AG04449 (cell line): Measurements from ENCODE around the gene HSDL1.

Experiments used
- CTCF ChIA-PET: fragments of 350-600 bp; formaldehyde crosslinking; extraction: SDS; loops from one replicate; lab custom pipeline; 2021; ENCODE audit warnings: antibody characterized with exemption; lab: Yijun Ruan, JAX
- POLR2A ChIA-PET: fragments of 400-600, 350-600 bp; formaldehyde crosslinking; extraction: SDS; loops from one replicate; lab custom pipeline; 2020; ENCODE audit warnings: antibody characterized with exemption, inconsistent platforms; lab: Yijun Ruan, JAX
- DNase-seq: peaks from one replicate; pipeline ENCODE4 v3.0.0-alpha.2; 2010; ENCODE audit warnings: low read depth, low spot score
- H3K4me3 ChIP-seq: 2 replicates; pipeline ENCODE4 v1.5.1; 2011; ENCODE audit warnings: low read depth, mild to moderate bottlenecking, control low read depth, low read length
- TF ChIP-seq, protein P1 (sequence below): IDR thresholded peaks from one replicate; pipeline ENCODE4 v1.5.1; 2011; ENCODE audit warnings: mild to moderate bottlenecking, moderate library complexity, low read length, control low read depth, inconsistent platforms; ENCODE audit not compliant: insufficient read depth; ENCODE audit errors: missing control alignments

The HSDL1 gene

DNA sequence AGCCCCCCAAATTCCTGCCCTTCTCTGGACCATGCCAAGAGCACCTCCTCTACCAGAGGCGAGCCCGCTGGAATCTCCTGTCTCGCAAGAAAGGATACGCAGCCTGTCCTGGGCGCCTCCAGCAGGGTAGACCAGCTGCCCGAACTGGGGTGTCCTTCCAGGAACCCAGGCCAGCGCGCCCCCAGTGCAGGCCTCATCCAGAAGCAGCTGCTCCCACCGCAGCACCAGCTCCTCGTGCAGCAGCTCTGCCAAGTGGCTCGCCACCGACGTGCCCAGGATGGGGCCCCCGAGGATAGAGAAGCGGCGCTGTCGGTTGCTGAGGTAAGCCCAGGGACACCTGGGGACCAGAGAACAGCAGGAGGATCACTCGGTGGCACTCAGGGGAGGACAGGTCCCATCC, 37.1 kb upstream of the HSDL1 start:
- ChIA-PET POLR2A (no interaction called here), CTCF (interaction anchor here (0.8 to 1.2 kb wide), 3 partner anchors 95 to 226 kb away, joined by 3 to 4 read pairs (median 4); no protein-coding TSS in a partner anchor)
- TF ChIP-seq, protein P1, sequence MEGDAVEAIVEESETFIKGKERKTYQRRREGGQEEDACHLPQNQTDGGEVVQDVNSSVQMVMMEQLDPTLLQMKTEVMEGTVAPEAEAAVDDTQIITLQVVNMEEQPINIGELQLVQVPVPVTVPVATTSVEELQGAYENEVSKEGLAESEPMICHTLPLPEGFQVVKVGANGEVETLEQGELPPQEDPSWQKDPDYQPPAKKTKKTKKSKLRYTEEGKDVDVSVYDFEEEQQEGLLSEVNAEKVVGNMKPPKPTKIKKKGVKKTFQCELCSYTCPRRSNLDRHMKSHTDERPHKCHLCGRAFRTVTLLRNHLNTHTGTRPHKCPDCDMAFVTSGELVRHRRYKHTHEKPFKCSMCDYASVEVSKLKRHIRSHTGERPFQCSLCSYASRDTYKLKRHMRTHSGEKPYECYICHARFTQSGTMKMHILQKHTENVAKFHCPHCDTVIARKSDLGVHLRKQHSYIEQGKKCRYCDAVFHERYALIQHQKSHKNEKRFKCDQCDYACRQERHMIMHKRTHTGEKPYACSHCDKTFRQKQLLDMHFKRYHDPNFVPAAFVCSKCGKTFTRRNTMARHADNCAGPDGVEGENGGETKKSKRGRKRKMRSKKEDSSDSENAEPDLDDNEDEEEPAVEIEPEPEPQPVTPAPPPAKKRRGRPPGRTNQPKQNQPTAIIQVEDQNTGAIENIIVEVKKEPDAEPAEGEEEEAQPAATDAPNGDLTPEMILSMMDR: no peak
- no peak for DNase-seq
- H3K4me3 ChIP-seq: no peak overlapping the region

GRCh38 chr16:84181144-84181915, 36.4 kb upstream of the HSDL1 start:
- no peak for DNase-seq
- CTCF ChIA-PET: interaction anchor here (0.8 to 1.2 kb wide), 3 partner anchors 96 to 225 kb away, joined by 3 to 4 read pairs (median 4); no protein-coding TSS in a partner anchor
- POLR2A ChIA-PET: no interaction called here
- TF ChIP-seq, protein P1: no peak
- H3K4me3 ChIP-seq: no peak overlapping the region

DNA sequence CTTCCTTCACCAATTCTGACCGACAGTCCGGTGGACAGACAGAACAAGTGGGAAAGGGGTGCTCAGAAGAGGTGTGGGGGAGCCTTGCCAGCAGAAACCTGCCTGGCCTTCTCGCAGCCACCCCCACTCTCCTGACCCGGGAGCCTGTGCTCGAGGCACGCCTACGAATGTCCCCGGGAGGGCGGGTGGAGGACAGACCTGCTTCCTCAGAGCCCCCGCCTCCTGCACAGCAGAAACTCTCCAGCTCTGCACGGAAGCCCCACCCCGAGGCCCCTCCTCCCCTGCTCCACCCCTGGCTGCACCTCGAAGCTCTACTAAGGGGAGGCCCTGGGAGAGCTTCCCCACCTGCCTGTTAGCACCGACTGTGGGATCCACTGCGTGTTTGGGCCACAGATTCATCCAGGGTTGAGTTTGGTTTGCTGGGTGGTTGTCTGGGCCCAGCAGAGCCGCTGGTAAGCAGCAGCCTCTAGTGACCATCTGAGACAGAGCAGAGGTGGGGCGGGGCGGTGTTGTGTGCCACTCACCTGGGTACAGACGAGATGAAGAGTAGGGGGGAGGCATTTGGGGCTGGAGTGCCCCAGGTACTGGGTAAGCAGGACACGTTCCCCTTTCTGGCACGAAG, 35.7 kb upstream of the HSDL1 start:
- POLR2A ChIA-PET: no interaction called here
- no peak overlapping the region for H3K4me3 ChIP-seq
- DNase-seq: no peak
- TF ChIP-seq, protein P1: no peak
- CTCF ChIA-PET: interaction anchor here (1.9 kb wide), 1 partner anchor 96 kb away, joined by 9 read pairs; no protein-coding TSS in a partner anchor

DNA sequence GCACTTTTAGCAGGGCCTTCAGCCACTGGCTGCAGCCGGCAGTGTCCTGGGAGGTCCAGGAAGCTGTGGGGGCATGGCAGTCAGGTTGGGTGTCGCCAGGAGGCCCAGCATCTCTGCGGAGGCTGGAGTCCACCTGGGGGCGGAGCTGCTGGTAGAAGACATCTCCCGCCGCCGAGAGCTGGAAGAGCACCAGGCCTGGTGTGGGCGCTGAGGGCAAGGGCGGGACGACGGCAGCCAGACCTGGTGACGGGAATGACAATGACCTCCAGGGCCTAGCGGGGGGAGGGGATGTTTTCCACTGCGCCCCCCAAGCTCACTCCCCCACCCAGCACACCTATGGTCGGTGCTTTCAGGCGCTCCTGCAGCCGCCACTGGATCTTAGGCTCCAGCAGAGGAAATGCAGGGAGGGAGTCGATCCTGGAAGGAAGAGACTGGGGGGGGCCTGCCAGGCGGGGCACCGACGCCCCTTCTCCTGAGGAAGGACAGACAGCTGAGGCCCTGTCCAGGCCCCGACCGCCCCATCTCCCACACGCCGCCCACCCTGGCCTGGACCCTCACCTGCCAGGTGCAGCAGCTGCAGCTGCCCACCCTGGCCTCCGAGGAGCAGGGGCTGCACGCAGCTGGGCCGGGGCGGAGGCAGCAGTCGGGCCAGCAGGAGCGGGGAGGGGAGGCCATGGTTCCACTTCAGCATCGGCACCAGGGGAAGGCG, 34.8 kb upstream of the HSDL1 start:
- CTCF ChIA-PET: interaction anchor here (1.4 to 7.8 kb wide), 4 partner anchors 7 to 128 kb away, joined by 4 to 116 read pairs (median 7); partner anchors contain the start of gene TAF1C
- DNase-seq: no peak
- POLR2A ChIA-PET: no interaction called here
- TF ChIP-seq, protein P1: no peak
- no peak overlapping the region for H3K4me3 ChIP-seq

DNA sequence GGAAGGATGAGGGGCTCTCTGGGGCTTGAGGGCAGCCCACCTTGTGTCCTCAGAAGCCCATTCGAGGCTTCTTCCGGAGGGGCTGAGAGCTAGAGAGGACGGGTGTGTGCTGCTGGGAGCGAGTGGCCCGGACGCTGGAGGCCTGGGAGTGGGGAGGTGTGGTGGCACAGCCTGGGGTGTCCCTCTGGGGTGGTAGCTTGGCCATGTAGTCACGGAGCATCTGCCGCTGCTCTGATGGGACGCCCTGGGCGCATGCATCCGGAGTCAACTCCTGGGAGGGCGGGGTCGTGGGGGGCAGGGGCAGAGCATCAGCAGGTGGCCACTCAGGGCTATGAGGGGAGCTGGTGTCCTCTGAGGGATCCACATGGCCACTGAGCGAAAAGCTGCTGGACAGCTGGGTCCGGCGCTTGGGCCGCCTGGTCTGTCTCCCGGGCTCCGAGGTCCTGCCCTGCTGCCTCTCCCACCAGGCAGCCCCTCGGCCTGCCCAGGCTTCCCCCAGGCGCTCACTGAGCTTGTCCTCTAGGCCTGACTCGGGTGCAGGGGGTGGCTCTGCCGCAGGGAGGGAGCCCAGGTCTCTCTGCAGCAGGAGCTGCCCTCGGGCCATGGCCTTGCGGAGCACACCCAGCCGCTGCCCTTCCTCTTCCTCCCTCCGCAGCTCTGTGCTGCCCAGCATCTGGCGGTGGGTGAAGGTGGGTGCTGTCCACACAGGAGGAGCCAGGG, 34.1 kb upstream of the HSDL1 start:
- TF ChIP-seq, protein P1: no peak
- DNase-seq: no peak
- ChIA-PET POLR2A (no interaction called here), CTCF (interaction anchor here (1.1 to 7.8 kb wide), 7 partner anchors 7 to 305 kb away, joined by 3 to 116 read pairs (median 5); partner anchors contain the start of genes MBTPS1 and TAF1C)
- H3K4me3 ChIP-seq: no peak overlapping the region
